ENCODE results near the gene PCDHA9. TPM values are rescaled to one million over a fixed set of nuclear protein-coding genes. Genes with fewer than 3 reads are reported as not detected.
"Not testable (repeated sequence)": the region's sequence is repeated elsewhere in the genome, so short reads cannot be mapped to it uniquely, and the experiment has no call there.

Gene PCDHA9
- total RNA-seq, 1 experiment from 2014 or later: 0.55 TPM

GRCh38 chr5:140828362-140828737 lies 19.8 kb upstream of the PCDHA9 start:
- Histone ChIP-seq H3K4me2 (ENCODE audit: insufficient read depth, insufficient read length, low read length) (no peak overlapping the region), H3K56ac (ENCODE audit: insufficient read length, low read depth, low read length) (no peak overlapping the region), H4K20me1 (ENCODE audit: control insufficient read depth, insufficient read depth, insufficient read length) (no peaks in the 10 kb centered on the region), H2BK120ac (ENCODE audit: low read depth, low read length, poor library complexity, severe bottlenecking) (no peak overlapping the region), H3K4me1 (ENCODE audit: insufficient read depth, low read length) (no peaks in the 10 kb centered on the region), H3K79me1 (ENCODE audit: insufficient read depth, low read depth, low read length, poor library complexity, severe bottlenecking) (no peaks in the 10 kb centered on the region), H4K8ac (replicated peaks; ENCODE audit: insufficient read length, low read depth, low read length) (no peak overlapping the region), H3T11ph (ENCODE audit: low read length) (no peak overlapping the region), H4K91ac (ENCODE audit: insufficient read length, low read depth, low read length) (no peak overlapping the region), H3K18ac (ENCODE audit: insufficient read length, low read depth, low read length) (no peak overlapping the region), H3K23ac (ENCODE audit: insufficient read length, low read depth, low read length) (no peak overlapping the region), H2BK5ac (ENCODE audit: insufficient read length, low read length) (no peak overlapping the region), H3K9me3 (ENCODE audit: control insufficient read depth, low read depth, low read length) (no peaks in the 10 kb centered on the region), H2BK20ac (ENCODE audit: low read depth, low read length, poor library complexity, severe bottlenecking) (no peak overlapping the region), H2BK12ac (ENCODE audit: insufficient read length, low read depth, low read length) (no peak overlapping the region), H3K4ac (ENCODE audit: low read depth, low read length) (no peak overlapping the region), H3K27ac (ENCODE audit: insufficient read length, low read depth, low read length) (no peak overlapping the region), H3K23me2 (ENCODE audit: insufficient read length, low read depth, low read length, poor library complexity, severe bottlenecking) (peaks cover 3% of the 10 kb centered on the region), H4K5ac (ENCODE audit: insufficient read length, low read depth, low read length) (no peak overlapping the region), H2AFZ (ENCODE audit: low read length) (no peak overlapping the region), H3K79me2 (ENCODE audit: insufficient read depth, low read length) (no peaks in the 10 kb centered on the region), H3K27me3 (ENCODE audit: insufficient read depth, low read length) (no peaks in the 10 kb centered on the region), H3K9ac (ENCODE audit: extremely low read depth, insufficient read length, low read length) (no peak overlapping the region), H3K14ac (ENCODE audit: insufficient read depth, low read length) (peak overlapping the region; percentile 76; the same call in 1 of the 2 replicates), H2AK5ac (ENCODE audit: insufficient read length, low read length) (no peak overlapping the region), H2BK15ac (ENCODE audit: low read depth, low read length) (no peak overlapping the region)
- peak overlapping the region in 1 of 3 experiments; percentile 97; a peak in 3 of 7 replicates for H3K27ac Mint-ChIP-seq
- H3K4me3 Mint-ChIP-seq: peak overlapping the region; percentile 76 to 88
- WGBS (ENCODE audit: extremely low coverage, insufficient read length, low lambda C conversion rate): no CpG with 5 or more reads among the region's 18 CpGs
- DNase-seq: no peak
- peaks cover 20 to 22% of the 10 kb centered on the region in 2 experiments for H3K9me3 Mint-ChIP-seq
- H3K4me1 Mint-ChIP-seq: peaks cover 0 to 11% of the 10 kb centered on the region in 2 experiments; a peak in 2 of 4 replicates
- H3K36me3 Mint-ChIP-seq (ENCODE audit: insufficient read depth in 1 of 3, low read depth in 3 of 3): peaks cover 15 to 33% (median 19%) of the 10 kb centered on the region in 3 experiments
- no peaks in the 10 kb centered on the region for H3K27me3 Mint-ChIP-seq (ENCODE audit: low read depth)
- TF ChIP-seq CTCF (conservative IDR thresholded peaks at IDR 0.05): peak; percentile 44; the same call in 2 of the 3 replicates

GRCh38 chr5:140829511-140830501 lies 18.4 kb upstream of the PCDHA9 start:
- H3T11ph ChIP-seq (ENCODE audit: low read length); H3K27me3 Mint-ChIP-seq (ENCODE audit: low read depth); H3K4me2 ChIP-seq (ENCODE audit: insufficient read depth, insufficient read length, low read length); DNase-seq; H2BK120ac ChIP-seq (ENCODE audit: low read depth, low read length, poor library complexity, severe bottlenecking); H3K79me2 ChIP-seq (ENCODE audit: insufficient read depth, low read length); H2AFZ ChIP-seq (ENCODE audit: low read length); H3K14ac ChIP-seq (ENCODE audit: insufficient read depth, low read length); H4K8ac ChIP-seq (replicated peaks; ENCODE audit: insufficient read length, low read depth, low read length); H3K27me3 ChIP-seq (ENCODE audit: insufficient read depth, low read length); H3K27ac ChIP-seq (ENCODE audit: insufficient read length, low read depth, low read length); H2AK5ac ChIP-seq (ENCODE audit: insufficient read length, low read length); H3K4me3 Mint-ChIP-seq; H3K56ac ChIP-seq (ENCODE audit: insufficient read length, low read depth, low read length); H3K9me3 ChIP-seq (ENCODE audit: control insufficient read depth, low read depth, low read length); H3K18ac ChIP-seq (ENCODE audit: insufficient read length, low read depth, low read length); H4K5ac ChIP-seq (ENCODE audit: insufficient read length, low read depth, low read length); H3K79me1 ChIP-seq (ENCODE audit: insufficient read depth, low read depth, low read length, poor library complexity, severe bottlenecking); H2BK20ac ChIP-seq (ENCODE audit: low read depth, low read length, poor library complexity, severe bottlenecking); H3K23ac ChIP-seq (ENCODE audit: insufficient read length, low read depth, low read length); H4K91ac ChIP-seq (ENCODE audit: insufficient read length, low read depth, low read length); H3K27ac Mint-ChIP-seq; H4K20me1 ChIP-seq (ENCODE audit: control insufficient read depth, insufficient read depth, insufficient read length); H2BK15ac ChIP-seq (ENCODE audit: low read depth, low read length); H3K4ac ChIP-seq (ENCODE audit: low read depth, low read length); H2BK5ac ChIP-seq (ENCODE audit: insufficient read length, low read length); H2BK12ac ChIP-seq (ENCODE audit: insufficient read length, low read depth, low read length); H3K4me1 ChIP-seq (ENCODE audit: insufficient read depth, low read length); H3K23me2 ChIP-seq (ENCODE audit: insufficient read length, low read depth, low read length, poor library complexity, severe bottlenecking); H3K9ac ChIP-seq (ENCODE audit: extremely low read depth, insufficient read length, low read length): not testable (repeated sequence)
- peaks cover 0 to 11% of the 10 kb centered on the region in 2 experiments; a peak in 2 of 4 replicates for H3K4me1 Mint-ChIP-seq
- no CpG with 5 or more reads among the region's 106 CpGs for WGBS (ENCODE audit: extremely low coverage, insufficient read length, low lambda C conversion rate)
- peaks cover 22 to 29% of the 10 kb centered on the region in 2 experiments for H3K9me3 Mint-ChIP-seq
- peaks cover 18 to 39% (median 23%) of the 10 kb centered on the region in 3 experiments for H3K36me3 Mint-ChIP-seq (ENCODE audit: insufficient read depth in 1 of 3, low read depth in 3 of 3)

Measured in H9 (cell line).